Measurements from ENCODE around the gene NHLH1. TPM values are rescaled to one million over a fixed set of nuclear protein-coding genes. Genes with fewer than 3 reads are reported as not detected.

Gene NHLH1
- total RNA-seq, 1 experiment from 2014 or later = 0.43 TPM

DNA sequence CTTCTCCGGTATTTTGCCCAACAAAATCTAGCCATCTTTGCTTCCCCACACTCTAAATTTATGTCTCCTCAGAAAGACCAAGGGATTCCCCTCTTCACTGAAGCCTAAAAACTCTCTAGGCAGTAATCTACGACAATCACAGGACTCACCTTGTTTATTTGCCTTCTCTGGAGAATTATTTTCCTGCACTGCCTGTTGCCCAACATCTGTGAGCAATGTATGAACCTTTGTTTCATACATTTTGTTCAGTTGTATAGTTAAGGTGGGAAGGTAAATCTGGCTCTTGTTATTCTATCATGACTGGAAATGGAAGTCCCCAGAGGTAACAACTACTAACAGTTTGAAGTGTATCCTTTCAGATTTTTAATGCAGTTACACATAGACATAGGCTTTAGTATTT lies 26.0 kb upstream of the NHLH1 start:
- CTCF ChIA-PET = no interaction called here
- TF ChIP-seq, protein P1, sequence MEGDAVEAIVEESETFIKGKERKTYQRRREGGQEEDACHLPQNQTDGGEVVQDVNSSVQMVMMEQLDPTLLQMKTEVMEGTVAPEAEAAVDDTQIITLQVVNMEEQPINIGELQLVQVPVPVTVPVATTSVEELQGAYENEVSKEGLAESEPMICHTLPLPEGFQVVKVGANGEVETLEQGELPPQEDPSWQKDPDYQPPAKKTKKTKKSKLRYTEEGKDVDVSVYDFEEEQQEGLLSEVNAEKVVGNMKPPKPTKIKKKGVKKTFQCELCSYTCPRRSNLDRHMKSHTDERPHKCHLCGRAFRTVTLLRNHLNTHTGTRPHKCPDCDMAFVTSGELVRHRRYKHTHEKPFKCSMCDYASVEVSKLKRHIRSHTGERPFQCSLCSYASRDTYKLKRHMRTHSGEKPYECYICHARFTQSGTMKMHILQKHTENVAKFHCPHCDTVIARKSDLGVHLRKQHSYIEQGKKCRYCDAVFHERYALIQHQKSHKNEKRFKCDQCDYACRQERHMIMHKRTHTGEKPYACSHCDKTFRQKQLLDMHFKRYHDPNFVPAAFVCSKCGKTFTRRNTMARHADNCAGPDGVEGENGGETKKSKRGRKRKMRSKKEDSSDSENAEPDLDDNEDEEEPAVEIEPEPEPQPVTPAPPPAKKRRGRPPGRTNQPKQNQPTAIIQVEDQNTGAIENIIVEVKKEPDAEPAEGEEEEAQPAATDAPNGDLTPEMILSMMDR (conservative IDR thresholded peaks at IDR 0.05; ENCODE audit: low read depth, low read length) = no peak
- no peak for TF ChIP-seq EZH2 (IDR thresholded peaks at IDR 0.05; ENCODE audit: borderline replicate concordance, low read depth, low read length, poor library complexity, severe bottlenecking)
- Histone ChIP-seq H3K27ac (ENCODE audit: low read depth, low read length, poor library complexity, severe bottlenecking) (no peak overlapping the region), H3K4me1 (ENCODE audit: insufficient read depth, low read length, poor library complexity, severe bottlenecking) (peaks cover 7% of the 10 kb centered on the region), H3K9me3 (ENCODE audit: low read depth, low read length, poor library complexity, severe bottlenecking) (no peaks in the 10 kb centered on the region), H3K27me3 (replicated peaks; ENCODE audit: insufficient read depth, low read depth, low read length, poor library complexity) (no peaks in the 10 kb centered on the region), H3K4me3 (ENCODE audit: low read depth, low read length, poor library complexity, severe bottlenecking) (no peak overlapping the region), H3K36me3 (ENCODE audit: insufficient read depth, low read length, poor library complexity, severe bottlenecking) (peaks cover 46% of the 10 kb centered on the region)
- POLR2A ChIA-PET (ENCODE audit: low non-redundant PET) = no interaction called here
- DNase-seq (ENCODE audit: low spot score) = no peak
- no TSS peak for BruUV-seq (replicated peaks)
- intact Hi-C loops (cut with micrococcal nuclease; ENCODE audit: unreplicated experiment) = no loop called here

DNA sequence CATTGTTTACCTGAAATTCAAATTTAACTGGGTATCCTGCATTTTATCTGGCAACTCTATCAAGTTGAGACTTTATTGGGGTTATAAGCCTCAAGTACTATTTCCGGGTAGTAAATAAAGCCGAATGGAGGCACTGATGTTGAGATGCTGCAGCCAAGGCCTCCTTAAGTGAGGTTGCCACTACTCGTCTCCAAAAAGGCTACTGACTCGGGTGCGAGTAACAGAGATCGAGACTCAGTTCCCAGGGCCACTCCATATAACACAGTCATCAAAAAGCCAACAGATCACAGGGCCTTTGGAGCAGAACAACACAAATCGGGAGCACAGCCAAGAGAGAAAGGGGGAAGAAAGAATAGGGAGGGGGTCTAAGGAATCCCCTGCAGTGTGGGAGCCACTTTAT lies 24.3 kb upstream of the NHLH1 start:
- Histone ChIP-seq H3K9me3 (ENCODE audit: low read depth, low read length, poor library complexity, severe bottlenecking) (no peaks in the 10 kb centered on the region), H3K36me3 (ENCODE audit: insufficient read depth, low read length, poor library complexity, severe bottlenecking) (peaks cover 34% of the 10 kb centered on the region), H3K27ac (ENCODE audit: low read depth, low read length, poor library complexity, severe bottlenecking) (peak overlapping the region; percentile 92), H3K27me3 (replicated peaks; ENCODE audit: insufficient read depth, low read depth, low read length, poor library complexity) (no peaks in the 10 kb centered on the region), H3K4me1 (ENCODE audit: insufficient read depth, low read length, poor library complexity, severe bottlenecking) (peaks cover 7% of the 10 kb centered on the region), H3K4me3 (ENCODE audit: low read depth, low read length, poor library complexity, severe bottlenecking) (peak overlapping the region; percentile 80)
- POLR2A ChIA-PET (ENCODE audit: low non-redundant PET) = no interaction called here
- TF ChIP-seq EZH2 (IDR thresholded peaks at IDR 0.05; ENCODE audit: borderline replicate concordance, low read depth, low read length, poor library complexity, severe bottlenecking) = no peak
- TF ChIP-seq, protein P1 (conservative IDR thresholded peaks at IDR 0.05; ENCODE audit: low read depth, low read length) = no peak
- peak; percentile 25 for DNase-seq (ENCODE audit: low spot score)
- CTCF ChIA-PET = no interaction called here
- intact Hi-C loops (cut with micrococcal nuclease; ENCODE audit: unreplicated experiment) = no loop called here
- BruUV-seq (replicated peaks) = no TSS peak

DNA sequence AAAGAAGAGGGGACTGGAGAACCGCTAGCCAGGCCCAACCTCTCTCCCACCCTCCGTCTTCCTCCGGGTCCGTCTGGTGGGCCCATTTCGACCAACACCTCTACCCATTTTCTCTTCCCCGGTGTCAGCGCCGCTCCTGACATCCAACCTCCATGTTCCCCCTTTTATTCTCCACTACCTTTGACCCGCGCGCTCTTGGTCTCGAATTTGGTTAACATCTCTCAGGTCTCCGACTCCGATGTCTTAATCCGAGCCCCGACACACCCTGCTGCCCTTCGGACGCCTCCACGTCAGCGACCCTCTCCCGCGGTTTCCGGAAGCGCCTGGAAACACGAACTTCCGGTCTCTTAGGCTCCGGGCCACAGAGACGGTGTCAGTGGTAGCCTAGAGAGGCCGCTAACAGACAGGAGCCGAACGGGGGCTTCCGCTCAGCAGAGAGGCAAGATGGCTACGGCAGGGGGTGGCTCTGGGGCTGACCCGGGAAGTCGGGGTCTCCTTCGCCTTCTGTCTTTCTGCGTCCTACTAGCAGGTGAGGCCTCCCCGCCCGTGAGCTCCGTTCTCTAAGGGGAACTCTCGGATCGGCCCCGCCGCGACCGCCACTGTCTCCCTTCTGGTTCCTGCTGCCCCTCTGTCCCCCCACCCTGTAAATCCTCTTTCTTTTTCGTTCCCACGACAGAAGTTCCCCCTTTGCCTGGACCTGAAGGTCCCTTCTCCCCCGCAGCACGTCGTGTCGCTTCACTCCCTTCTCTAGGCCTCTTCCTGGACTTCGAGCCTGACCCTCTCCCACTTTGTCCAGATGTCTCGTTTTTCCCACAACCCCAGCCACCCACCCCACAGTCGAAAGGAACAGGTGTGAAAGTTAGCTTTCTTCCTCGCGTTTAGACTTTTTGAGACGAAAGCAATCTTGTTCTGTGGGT lies 23.7 kb upstream of the NHLH1 start, which contains the start of the genes COPA and NCSTN:
COPA (minus strand) TSS at position 298 of the 917 bp plus-strand sequence; CDS start at position 218, 80 bp downstream.
NCSTN (plus strand) TSS at position 431 of the 917 bp plus-strand sequence; CDS start at position 445, 14 bp downstream.
- Histone ChIP-seq H3K9me3 (ENCODE audit: low read depth, low read length, poor library complexity, severe bottlenecking) (no peaks in the 10 kb centered on the region), H3K4me1 (ENCODE audit: insufficient read depth, low read length, poor library complexity, severe bottlenecking) (peaks cover 7% of the 10 kb centered on the region), H3K36me3 (ENCODE audit: insufficient read depth, low read length, poor library complexity, severe bottlenecking) (peaks cover 33% of the 10 kb centered on the region), H3K4me3 (ENCODE audit: low read depth, low read length, poor library complexity, severe bottlenecking) (peak within 1 kb of the TSS; percentile 80), H3K27me3 (replicated peaks; ENCODE audit: insufficient read depth, low read depth, low read length, poor library complexity) (no peaks in the 10 kb centered on the region), H3K27ac (ENCODE audit: low read depth, low read length, poor library complexity, severe bottlenecking) (peak within 1 kb of the TSS; percentile 92)
- ChIA-PET POLR2A (ENCODE audit: low non-redundant PET) (no interaction called here), CTCF (interaction anchor here (0.7 kb wide), 1 partner anchor 424 kb away, joined by 12 read pairs; no protein-coding TSS in a partner anchor)
- intact Hi-C loops (cut with micrococcal nuclease; ENCODE audit: unreplicated experiment) = no loop called here
- no TSS peak for BruUV-seq (replicated peaks)
- no peak for TF ChIP-seq EZH2 (IDR thresholded peaks at IDR 0.05; ENCODE audit: borderline replicate concordance, low read depth, low read length, poor library complexity, severe bottlenecking)
- TF ChIP-seq, protein P1 (conservative IDR thresholded peaks at IDR 0.05; ENCODE audit: low read depth, low read length) = no peak
- peak; percentile 98 for DNase-seq (ENCODE audit: low spot score)
